Measurements from ENCODE around the gene RNF111.
A peak's percentile ranks its signal among the peaks of the same experiment; 100 is the strongest.

DNA sequence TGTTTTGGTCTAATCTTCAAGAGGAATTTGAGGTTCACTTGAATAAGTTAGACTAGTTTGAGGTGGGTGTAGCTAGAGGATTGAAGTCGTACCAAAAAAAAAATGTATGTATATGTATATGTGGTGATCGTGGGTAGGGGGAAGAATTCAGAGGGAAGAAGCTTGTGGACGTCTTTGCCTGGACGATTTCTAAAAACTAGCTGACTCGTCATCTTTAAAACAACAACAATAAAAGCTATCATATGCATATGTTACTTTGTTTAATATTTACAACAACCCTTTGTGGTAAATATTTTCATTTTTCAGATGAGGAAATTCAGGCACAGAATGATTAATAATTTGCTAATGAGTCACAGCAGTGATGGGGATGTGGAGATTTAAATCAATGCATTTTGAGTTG is 18.1 kb downstream of the RNF111 start:
- TF ChIP-seq, protein P1, sequence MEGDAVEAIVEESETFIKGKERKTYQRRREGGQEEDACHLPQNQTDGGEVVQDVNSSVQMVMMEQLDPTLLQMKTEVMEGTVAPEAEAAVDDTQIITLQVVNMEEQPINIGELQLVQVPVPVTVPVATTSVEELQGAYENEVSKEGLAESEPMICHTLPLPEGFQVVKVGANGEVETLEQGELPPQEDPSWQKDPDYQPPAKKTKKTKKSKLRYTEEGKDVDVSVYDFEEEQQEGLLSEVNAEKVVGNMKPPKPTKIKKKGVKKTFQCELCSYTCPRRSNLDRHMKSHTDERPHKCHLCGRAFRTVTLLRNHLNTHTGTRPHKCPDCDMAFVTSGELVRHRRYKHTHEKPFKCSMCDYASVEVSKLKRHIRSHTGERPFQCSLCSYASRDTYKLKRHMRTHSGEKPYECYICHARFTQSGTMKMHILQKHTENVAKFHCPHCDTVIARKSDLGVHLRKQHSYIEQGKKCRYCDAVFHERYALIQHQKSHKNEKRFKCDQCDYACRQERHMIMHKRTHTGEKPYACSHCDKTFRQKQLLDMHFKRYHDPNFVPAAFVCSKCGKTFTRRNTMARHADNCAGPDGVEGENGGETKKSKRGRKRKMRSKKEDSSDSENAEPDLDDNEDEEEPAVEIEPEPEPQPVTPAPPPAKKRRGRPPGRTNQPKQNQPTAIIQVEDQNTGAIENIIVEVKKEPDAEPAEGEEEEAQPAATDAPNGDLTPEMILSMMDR (IDR thresholded peaks at IDR 0.05) = no peak
- TF ChIP-seq REST (IDR thresholded peaks at IDR 0.05) = no peak
- no peak for TF ChIP-seq BCL3 (IDR thresholded peaks at IDR 0.05)
- TF ChIP-seq KDM5A (IDR thresholded peaks at IDR 0.05) = no peak
- TF ChIP-seq ZC3H11A (IDR thresholded peaks at IDR 0.05) = no peak
- TF ChIP-seq FOSL2 (IDR thresholded peaks at IDR 0.05) = no peak
- TF ChIP-seq FOSL2 (CRISPR knock-in tag; IDR thresholded peaks at IDR 0.05) = peak; percentile 43; the same call in 1 of the 2 replicates
- TF ChIP-seq CEBPB (IDR thresholded peaks at IDR 0.05) = no peak
